Glutamatergic neuron (in vitro differentiated cells): ENCODE measurements around the gene DCLK3. TPM values are rescaled to one million over a fixed set of nuclear protein-coding genes. Genes with fewer than 3 reads are reported as not detected.

Experiments used
- DNase-seq: peaks from one replicate; pipeline ENCODE4 v3.0.0; 2022
- H3K27ac Mint-ChIP-seq: one replicate; pipeline ENCODE4 v1.8.0; 2020; ENCODE audit warnings: mild to moderate bottlenecking, mixed read lengths, inconsistent platforms; ENCODE audit not compliant: unreplicated experiment
- H3K27me3 Mint-ChIP-seq: one replicate; pipeline ENCODE4 v1.8.0; 2020; ENCODE audit warnings: mild to moderate bottlenecking, moderate library complexity, mixed read lengths, inconsistent platforms; ENCODE audit not compliant: unreplicated experiment
- H3K36me3 Mint-ChIP-seq: one replicate; pipeline ENCODE4 v1.8.0; 2020; ENCODE audit warnings: mild to moderate bottlenecking, mixed read lengths, inconsistent platforms; ENCODE audit not compliant: unreplicated experiment
- H3K4me1 Mint-ChIP-seq: one replicate; pipeline ENCODE4 v1.8.0; 2020; ENCODE audit warnings: mild to moderate bottlenecking, low read depth, mixed read lengths, inconsistent platforms; ENCODE audit not compliant: unreplicated experiment
- H3K4me3 Mint-ChIP-seq: one replicate; pipeline ENCODE4 v1.8.0; 2020; ENCODE audit warnings: mild to moderate bottlenecking, mixed read lengths, inconsistent platforms; ENCODE audit not compliant: unreplicated experiment
- H3K9me3 Mint-ChIP-seq: one replicate; pipeline ENCODE4 v1.8.0; 2020; ENCODE audit warnings: mild to moderate bottlenecking, moderate library complexity, mixed read lengths, inconsistent platforms; ENCODE audit not compliant: unreplicated experiment
- CTCF ChIP-seq: fragments of 200-600 bp; sonication (generic); IDR thresholded peaks from one replicate; pipeline ENCODE4 v1.5.0; 2021; ENCODE audit not compliant: partially characterized antibody, unreplicated experiment
- total RNA-seq: library from RNA; stranded (reverse); fragmentation: NEBNext Ultra II Directional; extraction: Animal tissue kit (Norgen Biotek cat#: 25700); gene quantifications from one replicate; pipeline ENCODE4 v1.2.1, GENCODE V29; 2021; ENCODE audit not compliant: unreplicated experiment

DCLK3 gene
- total RNA-seq, 1 donor from 2014 or later = not detected

- H3K27ac Mint-ChIP-seq = peak overlapping the region; percentile 49
- H3K27me3 Mint-ChIP-seq = no peaks in the 10 kb centered on the region
- H3K4me1 Mint-ChIP-seq = peaks cover 13% of the 10 kb centered on the region
- DNase-seq = peak; percentile 70
- no peak for TF ChIP-seq CTCF
- H3K9me3 Mint-ChIP-seq = peaks cover 4% of the 10 kb centered on the region
- no peaks in the 10 kb centered on the region for H3K36me3 Mint-ChIP-seq
- H3K4me3 Mint-ChIP-seq = no peak overlapping the region
These were observed 40.1 kb upstream of the DCLK3 start for GRCh38 chr3:36804295-36805055.

GRCh38 chr3:36803091-36803791 is 38.9 kb upstream of the DCLK3 start:
- no peak for DNase-seq

GRCh38 chr3:36800533-36801116 is 36.3 kb upstream of the DCLK3 start:
- H3K4me1 Mint-ChIP-seq = peaks cover 13% of the 10 kb centered on the region
- H3K4me3 Mint-ChIP-seq = no peak overlapping the region
- DNase-seq = no peak
- H3K36me3 Mint-ChIP-seq = no peaks in the 10 kb centered on the region
- peaks cover 1% of the 10 kb centered on the region for H3K9me3 Mint-ChIP-seq
- no peaks in the 10 kb centered on the region for H3K27me3 Mint-ChIP-seq
- no peak overlapping the region for H3K27ac Mint-ChIP-seq
- no peak for TF ChIP-seq CTCF

More at GRCh38 chr3:36803091-36803791, 38.9 kb upstream of the DCLK3 start:
- Mint-ChIP-seq H3K27ac (no peak overlapping the region), H3K36me3 (no peaks in the 10 kb centered on the region), H3K4me1 (peaks cover 13% of the 10 kb centered on the region), H3K27me3 (no peaks in the 10 kb centered on the region), H3K9me3 (peaks cover 1% of the 10 kb centered on the region), H3K4me3 (no peak overlapping the region)
- TF ChIP-seq CTCF = no peak

- no peak overlapping the region for H3K4me3 Mint-ChIP-seq
- no peaks in the 10 kb centered on the region for H3K4me1 Mint-ChIP-seq
- H3K36me3 Mint-ChIP-seq = no peaks in the 10 kb centered on the region
- no peak for DNase-seq
- no peak for TF ChIP-seq CTCF
- peaks cover 1% of the 10 kb centered on the region for H3K9me3 Mint-ChIP-seq
- no peak overlapping the region for H3K27ac Mint-ChIP-seq
- no peaks in the 10 kb centered on the region for H3K27me3 Mint-ChIP-seq
These were observed 32.5 kb upstream of the DCLK3 start for GRCh38 chr3:36796881-36797280.
